ENCODE measurements around the gene MATCAP1.

Gene MATCAP1

GRCh38 chr16:67191411-67191994 is 7.7 kb upstream of the MATCAP1 start:
- Histone ChIP-seq H3K36me3 (ENCODE audit: control insufficient read depth, insufficient read depth, low read length) (peaks cover 23% of the 10 kb centered on the region), H3K4me1 (ENCODE audit: control insufficient read depth, insufficient read depth, low read length, poor library complexity, severe bottlenecking) (peaks cover 26% of the 10 kb centered on the region), H3K27me3 (replicated peaks; ENCODE audit: control insufficient read depth, insufficient read depth, low read length, poor library complexity, severe bottlenecking) (no peaks in the 10 kb centered on the region), H3K9me3 (ENCODE audit: control insufficient read depth, low read length) (no peaks in the 10 kb centered on the region), H3K4me3 (ENCODE audit: insufficient read depth, low read depth, low read length, poor library complexity, severe bottlenecking) (peak overlapping the region; percentile 73), H3K27ac (ENCODE audit: insufficient read depth, low read length, poor library complexity, severe bottlenecking) (peak overlapping the region; percentile 85)
- DNase-seq, result no peak

GRCh38 chr16:67190448-67191399 is 7.0 kb upstream of the MATCAP1 start:
- Histone ChIP-seq H3K9me3 (ENCODE audit: control insufficient read depth, low read length) (no peaks in the 10 kb centered on the region), H3K4me1 (ENCODE audit: control insufficient read depth, insufficient read depth, low read length, poor library complexity, severe bottlenecking) (peaks cover 26% of the 10 kb centered on the region), H3K27me3 (replicated peaks; ENCODE audit: control insufficient read depth, insufficient read depth, low read length, poor library complexity, severe bottlenecking) (no peaks in the 10 kb centered on the region), H3K27ac (ENCODE audit: insufficient read depth, low read length, poor library complexity, severe bottlenecking) (no peak overlapping the region), H3K4me3 (ENCODE audit: insufficient read depth, low read depth, low read length, poor library complexity, severe bottlenecking) (no peak overlapping the region), H3K36me3 (ENCODE audit: control insufficient read depth, insufficient read depth, low read length) (peaks cover 15% of the 10 kb centered on the region)
- no peak for DNase-seq

DNA sequence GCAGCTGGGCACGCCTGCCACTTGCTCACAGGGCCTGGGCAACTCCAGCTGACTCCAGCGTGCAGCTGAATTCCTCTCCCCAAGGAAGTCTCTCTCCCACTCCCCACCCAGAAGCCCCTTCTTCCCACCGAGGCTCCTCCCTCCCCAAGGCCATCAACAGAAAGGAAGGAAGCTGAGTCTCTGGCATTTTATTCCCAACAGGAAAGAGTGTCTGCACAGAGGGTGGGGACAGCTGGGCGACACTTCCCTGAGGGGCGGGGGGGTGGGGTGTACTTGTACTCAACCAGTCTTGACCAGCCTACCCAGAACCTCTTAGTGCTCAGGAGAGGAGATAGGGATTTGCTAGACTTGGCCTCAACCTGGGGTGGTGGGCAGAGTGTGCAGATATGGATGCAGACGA is 6.3 kb upstream of the MATCAP1 start, which contains the start of gene EXOC3L1:
EXOC3L1 (minus strand) TSS at position 96 of the 400 bp plus-strand sequence. CDS start 460 bp downstream, outside the sequence.
- DNase-seq, result no peak
- no peaks in the 10 kb centered on the region for H3K9me3 ChIP-seq (ENCODE audit: control insufficient read depth, low read length)
- H3K27ac ChIP-seq (ENCODE audit: insufficient read depth, low read length, poor library complexity, severe bottlenecking), result no peak within 1 kb of the TSS
- H3K36me3 ChIP-seq (ENCODE audit: control insufficient read depth, insufficient read depth, low read length), result peaks cover 8% of the 10 kb centered on the region
- no peaks in the 10 kb centered on the region for H3K27me3 ChIP-seq (replicated peaks; ENCODE audit: control insufficient read depth, insufficient read depth, low read length, poor library complexity, severe bottlenecking)
- no peak within 1 kb of the TSS for H3K4me3 ChIP-seq (ENCODE audit: insufficient read depth, low read depth, low read length, poor library complexity, severe bottlenecking)
- peaks cover 32% of the 10 kb centered on the region for H3K4me1 ChIP-seq (ENCODE audit: control insufficient read depth, insufficient read depth, low read length, poor library complexity, severe bottlenecking)

- no peak for DNase-seq
- peaks cover 38% of the 10 kb centered on the region for H3K4me1 ChIP-seq (ENCODE audit: control insufficient read depth, insufficient read depth, low read length, poor library complexity, severe bottlenecking)
- no peaks in the 10 kb centered on the region for H3K9me3 ChIP-seq (ENCODE audit: control insufficient read depth, low read length)
- no peak overlapping the region for H3K4me3 ChIP-seq (ENCODE audit: insufficient read depth, low read depth, low read length, poor library complexity, severe bottlenecking)
- H3K27ac ChIP-seq (ENCODE audit: insufficient read depth, low read length, poor library complexity, severe bottlenecking), result no peak overlapping the region
- no peaks in the 10 kb centered on the region for H3K27me3 ChIP-seq (replicated peaks; ENCODE audit: control insufficient read depth, insufficient read depth, low read length, poor library complexity, severe bottlenecking)
- no peaks in the 10 kb centered on the region for H3K36me3 ChIP-seq (ENCODE audit: control insufficient read depth, insufficient read depth, low read length)
These were observed 5.0 kb upstream of the MATCAP1 start for GRCh38 chr16:67188798-67189197.

GRCh38 chr16:67188323-67188722 is 4.6 kb upstream of the MATCAP1 start:
- no peak overlapping the region for H3K4me3 ChIP-seq (ENCODE audit: insufficient read depth, low read depth, low read length, poor library complexity, severe bottlenecking)
- H3K4me1 ChIP-seq (ENCODE audit: control insufficient read depth, insufficient read depth, low read length, poor library complexity, severe bottlenecking), result peaks cover 33% of the 10 kb centered on the region
- no peak overlapping the region for H3K27ac ChIP-seq (ENCODE audit: insufficient read depth, low read length, poor library complexity, severe bottlenecking)
- no peaks in the 10 kb centered on the region for H3K9me3 ChIP-seq (ENCODE audit: control insufficient read depth, low read length)
- no peaks in the 10 kb centered on the region for H3K27me3 ChIP-seq (replicated peaks; ENCODE audit: control insufficient read depth, insufficient read depth, low read length, poor library complexity, severe bottlenecking)
- no peaks in the 10 kb centered on the region for H3K36me3 ChIP-seq (ENCODE audit: control insufficient read depth, insufficient read depth, low read length)
- no peak for DNase-seq

DNA sequence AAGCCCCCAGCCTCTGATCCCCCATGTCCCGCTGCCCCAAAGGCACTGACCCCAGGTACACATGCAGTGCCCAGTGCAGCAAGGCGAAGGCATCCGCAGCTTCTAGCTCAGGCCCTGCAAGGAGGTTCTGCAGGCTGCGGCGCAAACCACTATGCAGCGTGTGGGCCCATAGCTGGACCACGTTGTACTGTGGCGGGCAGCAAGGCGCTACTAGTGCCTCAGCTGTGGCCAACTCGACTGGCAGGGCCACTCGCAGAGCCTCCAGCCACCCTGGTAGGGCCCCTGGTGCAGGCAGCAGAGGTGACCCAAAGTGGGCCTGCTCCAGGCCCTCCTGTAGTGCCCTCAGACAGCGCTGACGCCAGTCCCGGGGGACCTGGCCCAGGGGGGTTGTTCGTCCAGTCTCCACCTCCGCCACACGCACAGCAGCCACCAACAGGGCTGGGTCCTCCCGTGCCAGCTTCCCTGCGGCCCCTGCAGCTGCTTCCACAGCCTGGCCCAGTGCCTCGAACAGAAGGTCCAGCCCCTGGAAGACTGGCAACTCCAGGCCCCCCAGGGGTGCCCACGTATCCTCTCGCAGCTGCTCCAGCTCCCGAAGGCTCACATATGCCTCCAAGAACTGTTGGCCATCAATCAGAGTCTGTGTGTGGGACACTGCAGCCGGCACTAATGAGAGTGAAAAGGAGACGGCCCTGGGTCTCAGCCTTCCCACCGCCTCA is 3.6 kb upstream of the MATCAP1 start:
- DNase-seq, result no peak
- H3K4me3 ChIP-seq (ENCODE audit: insufficient read depth, low read depth, low read length, poor library complexity, severe bottlenecking), result no peak overlapping the region
- H3K9me3 ChIP-seq (ENCODE audit: control insufficient read depth, low read length), result no peaks in the 10 kb centered on the region
- no peaks in the 10 kb centered on the region for H3K36me3 ChIP-seq (ENCODE audit: control insufficient read depth, insufficient read depth, low read length)
- H3K27ac ChIP-seq (ENCODE audit: insufficient read depth, low read length, poor library complexity, severe bottlenecking), result no peak overlapping the region
- no peaks in the 10 kb centered on the region for H3K27me3 ChIP-seq (replicated peaks; ENCODE audit: control insufficient read depth, insufficient read depth, low read length, poor library complexity, severe bottlenecking)
- peaks cover 23% of the 10 kb centered on the region for H3K4me1 ChIP-seq (ENCODE audit: control insufficient read depth, insufficient read depth, low read length, poor library complexity, severe bottlenecking)

- Histone ChIP-seq H3K36me3 (ENCODE audit: control insufficient read depth, insufficient read depth, low read length) (no peaks in the 10 kb centered on the region), H3K4me3 (ENCODE audit: insufficient read depth, low read depth, low read length, poor library complexity, severe bottlenecking) (no peak overlapping the region), H3K9me3 (ENCODE audit: control insufficient read depth, low read length) (no peaks in the 10 kb centered on the region), H3K27me3 (replicated peaks; ENCODE audit: control insufficient read depth, insufficient read depth, low read length, poor library complexity, severe bottlenecking) (no peaks in the 10 kb centered on the region), H3K27ac (ENCODE audit: insufficient read depth, low read length, poor library complexity, severe bottlenecking) (no peak overlapping the region), H3K4me1 (ENCODE audit: control insufficient read depth, insufficient read depth, low read length, poor library complexity, severe bottlenecking) (peaks cover 19% of the 10 kb centered on the region)
- DNase-seq, result no peak
These were observed 2.8 kb upstream of the MATCAP1 start for GRCh38 chr16:67186550-67186950.

DNA sequence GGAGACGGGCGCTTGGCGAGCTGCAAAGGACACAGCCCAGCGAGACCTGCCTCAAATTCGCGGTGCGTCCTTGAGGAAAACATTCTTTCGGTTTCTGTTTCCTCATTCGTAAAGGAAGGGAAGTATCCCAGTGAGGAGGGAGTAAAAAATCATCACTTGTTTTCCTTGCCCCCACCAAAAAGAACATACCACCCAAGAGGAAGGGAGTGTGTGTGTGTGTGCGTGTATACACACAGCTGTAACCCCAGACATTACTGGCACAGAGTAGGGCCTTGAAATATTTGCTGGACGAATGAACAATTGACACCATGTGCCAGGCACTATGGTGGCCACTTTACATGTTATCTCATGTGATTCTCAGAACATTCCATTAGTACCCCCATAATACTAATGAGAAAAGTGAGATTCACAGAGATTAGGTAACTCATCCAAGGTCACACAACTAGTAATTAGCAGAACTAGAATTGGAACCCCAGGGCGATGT is 1.9 kb upstream of the MATCAP1 start:
- no peak for DNase-seq
- H3K36me3 ChIP-seq (ENCODE audit: control insufficient read depth, insufficient read depth, low read length), result no peaks in the 10 kb centered on the region
- H3K27ac ChIP-seq (ENCODE audit: insufficient read depth, low read length, poor library complexity, severe bottlenecking), result no peak overlapping the region
- no peaks in the 10 kb centered on the region for H3K27me3 ChIP-seq (replicated peaks; ENCODE audit: control insufficient read depth, insufficient read depth, low read length, poor library complexity, severe bottlenecking)
- H3K4me3 ChIP-seq (ENCODE audit: insufficient read depth, low read depth, low read length, poor library complexity, severe bottlenecking), result peak overlapping the region; percentile 95
- H3K4me1 ChIP-seq (ENCODE audit: control insufficient read depth, insufficient read depth, low read length, poor library complexity, severe bottlenecking), result peaks cover 16% of the 10 kb centered on the region
- no peaks in the 10 kb centered on the region for H3K9me3 ChIP-seq (ENCODE audit: control insufficient read depth, low read length)

DNA sequence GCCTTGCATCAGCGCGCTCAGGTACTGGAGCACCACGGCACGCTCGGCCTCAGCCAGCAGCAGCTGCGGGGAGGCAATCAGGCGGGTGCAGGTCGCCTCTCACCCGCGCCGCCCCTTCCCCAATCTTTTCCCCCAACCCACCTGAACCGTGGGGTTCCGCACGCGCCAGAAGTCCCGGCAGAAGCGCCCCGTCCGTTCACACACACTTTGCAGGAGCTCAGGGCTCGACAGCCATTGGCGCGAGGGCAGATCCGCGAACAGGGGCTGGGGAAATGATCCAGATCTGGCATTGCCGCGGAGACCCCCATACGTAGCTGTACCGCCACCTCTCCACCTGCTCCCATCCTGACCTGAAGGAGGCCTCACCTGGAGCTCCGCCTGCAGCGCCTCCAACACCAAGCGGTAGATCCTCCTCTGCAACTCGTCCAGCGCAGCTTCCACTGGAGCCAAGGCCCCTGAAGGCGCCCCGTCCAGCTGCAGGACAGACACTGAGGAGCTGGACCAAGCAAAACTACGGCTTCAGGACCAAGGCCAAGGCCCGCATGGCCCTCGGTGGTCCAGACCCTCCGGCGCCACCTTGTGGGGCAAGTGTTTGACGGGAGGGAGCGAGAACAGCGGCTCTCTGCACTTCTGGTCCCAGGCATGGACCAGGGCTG is 1.4 kb upstream of the MATCAP1 start:
- DNase-seq, result peak; percentile 61 to 76 (median 69)
- H3K27me3 ChIP-seq (replicated peaks; ENCODE audit: control insufficient read depth, insufficient read depth, low read length, poor library complexity, severe bottlenecking), result no peaks in the 10 kb centered on the region
- H3K4me3 ChIP-seq (ENCODE audit: insufficient read depth, low read depth, low read length, poor library complexity, severe bottlenecking), result peak overlapping the region; percentile 95
- no peaks in the 10 kb centered on the region for H3K36me3 ChIP-seq (ENCODE audit: control insufficient read depth, insufficient read depth, low read length)
- H3K9me3 ChIP-seq (ENCODE audit: control insufficient read depth, low read length), result no peaks in the 10 kb centered on the region
- peaks cover 16% of the 10 kb centered on the region for H3K4me1 ChIP-seq (ENCODE audit: control insufficient read depth, insufficient read depth, low read length, poor library complexity, severe bottlenecking)
- no peak overlapping the region for H3K27ac ChIP-seq (ENCODE audit: insufficient read depth, low read length, poor library complexity, severe bottlenecking)

Measured in effector memory CD4-positive, alpha-beta T cell (primary cell).